ENCODE results near the gene ZNG1E. TPM values are rescaled to one million over a fixed set of nuclear protein-coding genes. Genes with fewer than 3 reads are reported as not detected.
"Not testable (repeated sequence)": the region's sequence is repeated elsewhere in the genome, so short reads cannot be mapped to it uniquely, and the experiment has no call there.

Gene ZNG1E
- 10 to 100 TPM; 22.3 to 45.9 (median 37.2) TPM for total RNA-seq

GRCh38 chr9:65675589-65676021 is at the start of gene ZNG1E:
TSS of gene ZNG1E (plus strand) at chr9:65675928. CDS start at chr9:65675977, 49 bp downstream.
- not testable (repeated sequence) for DNase-seq (ENCODE audit: low spot score); ATAC-seq (ENCODE audit: low FRiP score)

- ATAC-seq (ENCODE audit: low FRiP score); DNase-seq (ENCODE audit: low spot score): not testable (repeated sequence)
These were observed 2.1 kb upstream of the ZNG1E start for GRCh38 chr9:65673579-65673978.

- DNase-seq (ENCODE audit: low spot score) = not testable (repeated sequence)
These were observed 710 bp upstream of the ZNG1E start for GRCh38 chr9:65675018-65675417.

GRCh38 chr9:65676389-65676788 is 661 bp downstream of the ZNG1E start:
- not testable (repeated sequence) for ATAC-seq (ENCODE audit: low FRiP score); DNase-seq (ENCODE audit: low spot score)

More at GRCh38 chr9:65675018-65675417, 710 bp upstream of the ZNG1E start:
- not testable (repeated sequence) for ATAC-seq (ENCODE audit: low FRiP score)

GRCh38 chr9:65678533-65678932 is 2.8 kb downstream of the ZNG1E start:
- not testable (repeated sequence) for ATAC-seq (ENCODE audit: low FRiP score); DNase-seq (ENCODE audit: low spot score)

- not testable (repeated sequence) for ATAC-seq (ENCODE audit: low FRiP score); DNase-seq (ENCODE audit: low spot score)
These were observed 27.8 kb downstream of the ZNG1E start for GRCh38 chr9:65703550-65703949.

GRCh38 chr9:65714445-65714844 is 38.7 kb downstream of the ZNG1E start:
- not testable (repeated sequence) for ATAC-seq (ENCODE audit: low FRiP score); DNase-seq (ENCODE audit: low spot score)

GRCh38 chr9:65737096-65737564 is 61.4 kb downstream of the ZNG1E start, which contains the start of gene FOXD4L4:
TSS of gene FOXD4L4 (plus strand) at chr9:65737146. CDS start at chr9:65737146, 0 bp downstream.
- not testable (repeated sequence) for DNase-seq (ENCODE audit: low spot score); ATAC-seq (ENCODE audit: low FRiP score)

GRCh38 chr9:65738133-65738532 is 62.4 kb downstream of the ZNG1E start:
- not testable (repeated sequence) for ATAC-seq (ENCODE audit: low FRiP score); DNase-seq (ENCODE audit: low spot score)

Other genes with a start within 250 kb of the ZNG1E start
- gene FOXD4L4, start 61.2 kb downstream of the ZNG1E start, total RNA-seq = under 1 TPM in 1 of 4 donors, not detected in 3; 0.19 TPM